ENCODE measurements around the gene TNFRSF4. TPM values are rescaled to one million over a fixed set of nuclear protein-coding genes. Genes with fewer than 3 reads are reported as not detected.

TNFRSF4 gene
- total RNA-seq, 1 donor = 0.43 TPM

DNA sequence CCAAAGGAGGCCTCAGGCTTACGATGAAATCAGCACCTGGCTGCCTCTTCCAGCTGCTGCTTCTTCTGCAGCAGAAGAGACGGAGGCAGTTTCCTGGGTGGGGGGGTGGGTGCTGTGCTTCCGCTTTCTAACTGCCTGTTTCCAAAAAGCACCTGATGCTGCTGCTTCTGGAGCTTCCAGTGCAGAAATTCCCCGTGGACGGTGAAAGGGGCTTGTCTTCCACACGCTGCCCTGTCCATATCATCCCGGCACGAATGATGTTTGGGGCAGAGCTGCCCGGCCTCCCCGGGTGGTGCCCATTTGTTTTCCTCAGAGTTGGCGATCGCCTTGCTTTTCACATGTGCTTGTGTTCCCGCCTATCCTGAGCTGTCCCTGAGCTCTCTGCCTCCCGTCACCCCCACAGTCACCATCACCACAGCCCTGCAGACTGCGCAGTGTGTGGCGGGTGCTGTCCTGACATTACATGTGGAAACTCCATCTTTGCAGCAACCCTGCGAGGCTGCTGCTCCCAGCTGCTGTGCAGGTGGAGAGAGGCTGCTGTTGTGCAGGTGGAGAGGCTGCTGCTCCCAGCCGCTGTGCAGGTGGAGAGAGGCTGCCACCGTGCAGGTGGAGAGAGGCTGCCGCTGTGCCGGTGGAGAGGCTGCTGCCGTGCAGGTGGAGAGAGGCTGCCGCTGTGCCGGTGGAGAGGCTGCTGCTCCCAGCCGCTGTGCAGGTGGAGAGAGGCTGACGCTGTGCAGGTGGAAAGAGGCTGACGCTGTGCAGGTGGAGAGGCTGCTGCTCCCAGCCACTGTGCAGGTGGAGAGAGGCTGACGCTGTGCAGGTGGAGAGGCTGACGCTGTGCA is 38.5 kb downstream of the TNFRSF4 start:
- no peak for DNase-seq (ENCODE audit: low read depth)
- no peak overlapping the region for H3K4me3 ChIP-seq (ENCODE audit: low read depth, low read length)
- TF ChIP-seq, protein P1, sequence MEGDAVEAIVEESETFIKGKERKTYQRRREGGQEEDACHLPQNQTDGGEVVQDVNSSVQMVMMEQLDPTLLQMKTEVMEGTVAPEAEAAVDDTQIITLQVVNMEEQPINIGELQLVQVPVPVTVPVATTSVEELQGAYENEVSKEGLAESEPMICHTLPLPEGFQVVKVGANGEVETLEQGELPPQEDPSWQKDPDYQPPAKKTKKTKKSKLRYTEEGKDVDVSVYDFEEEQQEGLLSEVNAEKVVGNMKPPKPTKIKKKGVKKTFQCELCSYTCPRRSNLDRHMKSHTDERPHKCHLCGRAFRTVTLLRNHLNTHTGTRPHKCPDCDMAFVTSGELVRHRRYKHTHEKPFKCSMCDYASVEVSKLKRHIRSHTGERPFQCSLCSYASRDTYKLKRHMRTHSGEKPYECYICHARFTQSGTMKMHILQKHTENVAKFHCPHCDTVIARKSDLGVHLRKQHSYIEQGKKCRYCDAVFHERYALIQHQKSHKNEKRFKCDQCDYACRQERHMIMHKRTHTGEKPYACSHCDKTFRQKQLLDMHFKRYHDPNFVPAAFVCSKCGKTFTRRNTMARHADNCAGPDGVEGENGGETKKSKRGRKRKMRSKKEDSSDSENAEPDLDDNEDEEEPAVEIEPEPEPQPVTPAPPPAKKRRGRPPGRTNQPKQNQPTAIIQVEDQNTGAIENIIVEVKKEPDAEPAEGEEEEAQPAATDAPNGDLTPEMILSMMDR (IDR thresholded peaks at IDR 0.05; ENCODE audit: insufficient read depth, low read depth, low read length) = no peak

DNA sequence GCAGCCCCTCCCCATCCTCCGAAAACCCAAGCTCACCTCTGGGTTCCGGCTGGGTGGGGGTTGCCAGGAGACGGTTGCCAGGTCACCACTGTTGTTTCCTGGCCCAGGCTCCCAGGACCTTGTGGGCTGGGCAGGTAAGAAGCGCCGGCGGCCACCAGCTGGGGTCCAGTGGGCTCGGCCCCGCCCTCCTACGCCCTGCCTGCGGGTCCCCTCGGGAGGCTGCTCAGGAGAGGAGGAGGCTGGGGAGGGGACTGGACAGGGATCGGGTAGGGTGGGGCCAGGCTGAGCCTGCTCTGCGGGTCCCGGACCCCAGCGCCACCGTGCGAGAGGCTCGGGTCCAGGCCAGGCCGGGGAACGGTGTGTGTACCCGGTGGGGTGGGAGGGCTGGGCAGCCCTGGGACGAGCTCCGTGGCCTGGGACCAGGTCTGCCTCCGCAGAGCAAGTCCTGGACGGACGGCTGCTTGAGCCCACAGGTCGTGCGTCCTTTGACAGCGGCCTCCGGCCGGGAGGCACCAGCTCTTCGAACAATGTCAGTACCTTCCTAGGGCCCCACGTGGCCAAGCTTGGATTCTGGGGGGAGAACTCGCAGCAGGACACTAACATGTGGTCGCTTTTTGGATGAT is 40.0 kb downstream of the TNFRSF4 start, which contains the start of gene TTLL10:
TSS of gene TTLL10 (plus strand) at position 88 of the 623 bp plus-strand sequence. CDS start 5,336 bp downstream, outside the sequence.
- TF ChIP-seq, protein P1 (IDR thresholded peaks at IDR 0.05; ENCODE audit: insufficient read depth, low read depth, low read length) = no peak
- DNase-seq (ENCODE audit: low read depth) = no peak
- no peak within 1 kb of the TSS for H3K4me3 ChIP-seq (ENCODE audit: low read depth, low read length)

DNA sequence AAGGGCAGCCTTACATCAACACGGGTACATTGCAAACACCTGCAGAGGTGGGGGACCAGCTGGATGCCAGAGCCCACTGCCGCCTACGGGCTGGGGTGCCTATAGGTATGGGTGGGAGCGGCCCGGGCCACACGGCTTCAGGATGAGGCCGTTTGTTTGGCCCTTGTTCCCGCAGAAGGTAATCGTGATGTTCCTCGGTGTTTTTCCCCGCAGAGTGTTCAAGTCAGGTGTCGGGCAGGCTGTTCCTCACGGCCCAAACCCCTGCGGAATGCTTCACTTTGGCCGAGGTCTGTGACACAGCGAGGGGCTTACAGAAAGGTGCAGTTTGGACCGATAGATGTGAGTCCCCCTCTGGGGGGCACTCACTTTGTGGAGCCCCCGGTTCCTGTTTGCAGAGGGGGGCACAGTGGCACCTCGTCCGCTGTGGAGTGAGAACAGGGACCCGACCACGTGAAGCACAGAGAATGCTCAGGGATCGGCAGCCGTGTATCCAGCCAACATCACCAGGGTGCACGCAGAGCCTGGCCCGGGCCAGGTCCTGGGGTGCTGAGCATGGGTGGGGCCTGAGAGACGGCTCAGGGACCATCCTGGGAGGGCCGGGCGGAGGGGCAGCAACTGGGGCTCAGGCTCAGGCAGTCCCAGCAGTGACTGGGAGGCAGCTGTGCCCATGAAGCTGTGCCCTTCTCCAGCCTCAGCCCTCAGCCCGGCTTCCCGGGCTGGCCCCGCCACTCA is 40.7 kb downstream of the TNFRSF4 start:
- no peak for DNase-seq (ENCODE audit: low read depth)
- TF ChIP-seq, protein P1 (IDR thresholded peaks at IDR 0.05; ENCODE audit: insufficient read depth, low read depth, low read length) = no peak
- H3K4me3 ChIP-seq (ENCODE audit: low read depth, low read length) = no peak overlapping the region

DNA sequence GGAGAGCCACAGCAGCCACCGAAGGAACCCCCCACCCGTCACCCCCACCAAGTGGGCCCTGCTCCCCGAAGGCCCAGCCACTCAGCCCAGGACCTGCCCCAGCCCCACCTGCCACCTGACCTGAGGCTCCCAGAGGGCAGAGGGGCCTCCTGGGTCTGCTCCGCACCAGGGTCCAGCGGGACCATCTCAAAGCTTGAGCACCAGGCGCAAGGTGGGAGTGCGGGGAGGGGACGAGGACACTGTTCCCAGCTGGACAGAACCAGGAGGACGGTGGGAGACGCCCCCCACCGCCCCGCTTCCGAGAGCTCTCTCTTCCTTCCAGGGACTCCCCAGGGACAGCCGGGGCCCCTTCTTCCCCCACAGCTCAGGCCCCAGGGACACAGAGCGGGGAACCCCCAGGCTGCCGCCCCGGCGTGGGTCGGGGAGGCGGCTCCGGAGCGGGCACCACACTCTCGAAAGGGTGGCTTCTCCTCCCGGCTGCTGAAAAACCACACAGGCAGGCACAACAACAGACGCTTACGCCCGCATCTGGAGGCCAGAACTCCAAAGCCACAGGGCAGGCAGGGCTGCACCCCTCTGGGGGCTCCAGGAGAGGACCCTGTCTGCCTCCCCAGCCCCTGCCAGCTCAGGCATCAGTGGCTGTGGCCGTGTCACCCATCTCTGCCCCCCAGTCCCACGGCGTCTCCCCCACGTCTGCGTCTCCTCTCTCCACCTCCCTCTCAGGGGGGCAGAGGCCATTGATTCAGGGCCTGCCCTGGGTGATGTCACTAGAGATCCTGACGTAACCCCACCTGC is 42.2 kb downstream of the TNFRSF4 start:
- DNase-seq (ENCODE audit: low read depth) = no peak
- TF ChIP-seq, protein P1 (IDR thresholded peaks at IDR 0.05; ENCODE audit: insufficient read depth, low read depth, low read length) = no peak
- H3K4me3 ChIP-seq (ENCODE audit: low read depth, low read length) = no peak overlapping the region

DNA sequence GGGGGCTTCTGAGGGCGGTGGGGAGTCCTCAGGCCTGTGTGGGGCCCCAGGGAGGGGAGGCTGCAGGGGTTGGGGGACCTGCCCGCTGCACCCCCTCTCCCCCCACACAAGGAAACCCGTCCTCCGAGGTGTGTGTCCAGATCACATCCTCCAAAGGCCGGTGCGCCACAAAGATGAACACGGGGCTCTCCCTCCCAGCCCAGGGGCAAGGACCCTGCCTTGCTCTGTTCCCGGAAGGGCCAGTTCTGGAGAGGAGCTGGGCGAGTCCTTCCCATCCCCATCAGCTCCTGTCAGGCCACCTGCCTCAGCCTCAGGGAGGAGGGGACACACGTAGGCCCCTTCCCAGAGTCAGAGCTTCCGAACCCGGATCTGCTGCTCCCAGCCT is 42.8 kb downstream of the TNFRSF4 start:
- TF ChIP-seq, protein P1 (IDR thresholded peaks at IDR 0.05; ENCODE audit: insufficient read depth, low read depth, low read length) = no peak
- DNase-seq (ENCODE audit: low read depth) = no peak
- no peak overlapping the region for H3K4me3 ChIP-seq (ENCODE audit: low read depth, low read length)
